ENCODE results near the gene SLC24A3.

DNA sequence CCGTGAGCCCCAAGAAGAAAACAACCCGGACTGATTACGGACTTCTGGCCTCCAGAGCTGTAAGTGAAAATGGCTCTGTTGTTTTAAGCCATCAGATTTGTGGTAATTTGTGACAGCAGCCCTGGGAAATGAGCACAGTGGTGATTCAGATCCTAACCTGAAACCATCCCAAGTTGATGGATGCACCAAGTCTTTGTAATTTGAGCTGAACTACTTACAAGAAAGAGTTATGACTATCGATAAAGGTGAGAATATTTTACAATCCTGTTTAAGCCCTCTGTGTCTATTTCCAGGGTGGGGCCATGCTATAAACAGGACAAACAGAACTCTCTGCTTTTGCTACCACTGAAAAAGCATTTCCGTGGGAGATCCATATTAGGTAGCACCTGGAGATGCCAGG, 526.5 kb downstream of the SLC24A3 start:
- no peak for TF ChIP-seq EZH2 (IDR thresholded peaks at IDR 0.05; ENCODE audit: low read depth)
- TF ChIP-seq, protein P1, sequence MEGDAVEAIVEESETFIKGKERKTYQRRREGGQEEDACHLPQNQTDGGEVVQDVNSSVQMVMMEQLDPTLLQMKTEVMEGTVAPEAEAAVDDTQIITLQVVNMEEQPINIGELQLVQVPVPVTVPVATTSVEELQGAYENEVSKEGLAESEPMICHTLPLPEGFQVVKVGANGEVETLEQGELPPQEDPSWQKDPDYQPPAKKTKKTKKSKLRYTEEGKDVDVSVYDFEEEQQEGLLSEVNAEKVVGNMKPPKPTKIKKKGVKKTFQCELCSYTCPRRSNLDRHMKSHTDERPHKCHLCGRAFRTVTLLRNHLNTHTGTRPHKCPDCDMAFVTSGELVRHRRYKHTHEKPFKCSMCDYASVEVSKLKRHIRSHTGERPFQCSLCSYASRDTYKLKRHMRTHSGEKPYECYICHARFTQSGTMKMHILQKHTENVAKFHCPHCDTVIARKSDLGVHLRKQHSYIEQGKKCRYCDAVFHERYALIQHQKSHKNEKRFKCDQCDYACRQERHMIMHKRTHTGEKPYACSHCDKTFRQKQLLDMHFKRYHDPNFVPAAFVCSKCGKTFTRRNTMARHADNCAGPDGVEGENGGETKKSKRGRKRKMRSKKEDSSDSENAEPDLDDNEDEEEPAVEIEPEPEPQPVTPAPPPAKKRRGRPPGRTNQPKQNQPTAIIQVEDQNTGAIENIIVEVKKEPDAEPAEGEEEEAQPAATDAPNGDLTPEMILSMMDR (conservative IDR thresholded peaks at IDR 0.05), result no peak

Data from PC-9 (cell line).